DOHH2 (cell line): ENCODE data around the gene SAMSN1.

Experiments used
- CTCF ChIP-seq: fragments of 200-600 bp; sonication (generic); IDR thresholded peaks from one replicate; pipeline ENCODE4 v1.5.1; 2014; ENCODE audit warnings: antibody characterized with exemption, mild to moderate bottlenecking, low read depth, low read length; ENCODE audit not compliant: poor library complexity, severe bottlenecking
- EZH2phosphoT487 ChIP-seq: fragments of 200-600 bp; sonication (generic); IDR thresholded peaks from 2 replicates; pipeline ENCODE4 v1.6.1; 2017; ENCODE audit warnings: borderline replicate concordance, mild to moderate bottlenecking, antibody characterized with exemption, low read length, moderate library complexity, mixed read lengths

GRCh38 chr21:14559102-14559501 is 13.0 kb upstream of the SAMSN1 start:
- TF ChIP-seq CTCF (no peak), EZH2phosphoT487 (no peak)
